HUES48 (cell line): ENCODE results near the gene DHODH.
"Not testable (repeated sequence)": the region's sequence is repeated elsewhere in the genome, so short reads cannot be mapped to it uniquely, and the experiment has no call there.

Source experiments
- H3K27ac ChIP-seq: one replicate; pipeline ENCODE4 v1.7.0; 2013; ENCODE audit warnings: low read depth, low read length, inconsistent platforms
- H3K27me3 ChIP-seq: 2 replicates; pipeline ENCODE4 v1.6.1; 2013; ENCODE audit warnings: mild to moderate bottlenecking, low read length; ENCODE audit not compliant: control insufficient read depth, insufficient read depth
- H3K36me3 ChIP-seq: 2 replicates; pipeline ENCODE4 v1.6.1; 2013; ENCODE audit warnings: low read length; ENCODE audit not compliant: control insufficient read depth, insufficient read depth
- H3K4me1 ChIP-seq: 2 replicates; pipeline ENCODE4 v1.6.1; 2013; ENCODE audit warnings: mild to moderate bottlenecking, low read length; ENCODE audit not compliant: control insufficient read depth, insufficient read depth
- H3K4me3 ChIP-seq: 2 replicates; pipeline ENCODE4 v1.5.1; 2013; ENCODE audit warnings: mild to moderate bottlenecking, low read depth, low read length
- H3K9ac ChIP-seq: 2 replicates; pipeline ENCODE4 v1.6.1; 2013; ENCODE audit warnings: mild to moderate bottlenecking, low read depth, low read length, moderate library complexity
- H3K9me3 ChIP-seq: 2 replicates; pipeline ENCODE4 v1.6.1; 2013; ENCODE audit warnings: low read length; ENCODE audit not compliant: control insufficient read depth, insufficient read depth

The DHODH gene

DNA sequence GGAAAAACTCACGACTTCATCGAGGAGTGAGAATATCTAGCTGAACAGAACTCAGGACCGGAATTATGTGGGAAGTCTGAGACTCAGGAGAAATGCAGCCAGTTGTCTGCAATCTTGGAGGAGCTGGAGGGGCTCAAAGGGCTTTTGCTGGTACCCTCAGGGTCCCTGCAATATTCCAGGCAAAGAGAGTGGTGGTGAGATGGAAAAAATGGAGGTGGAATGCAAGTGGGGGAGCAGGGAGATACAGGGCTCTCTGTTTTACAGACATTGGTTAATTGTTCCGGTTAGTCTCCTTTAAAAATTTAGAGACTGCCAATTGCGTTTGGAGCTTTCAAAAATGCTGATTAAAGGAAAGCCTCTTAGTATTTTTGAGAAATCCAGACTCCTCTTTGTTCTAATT lies 27.6 kb downstream of the DHODH start:
- no peaks in the 10 kb centered on the region for H3K36me3 ChIP-seq
- no peaks in the 10 kb centered on the region for H3K9me3 ChIP-seq
- H3K27me3 ChIP-seq, result no peaks in the 10 kb centered on the region
- H3K27ac ChIP-seq, result no peak overlapping the region
- H3K4me3 ChIP-seq, result no peak overlapping the region
- H3K4me1 ChIP-seq, result peaks cover 12% of the 10 kb centered on the region
- no peak overlapping the region for H3K9ac ChIP-seq

DNA sequence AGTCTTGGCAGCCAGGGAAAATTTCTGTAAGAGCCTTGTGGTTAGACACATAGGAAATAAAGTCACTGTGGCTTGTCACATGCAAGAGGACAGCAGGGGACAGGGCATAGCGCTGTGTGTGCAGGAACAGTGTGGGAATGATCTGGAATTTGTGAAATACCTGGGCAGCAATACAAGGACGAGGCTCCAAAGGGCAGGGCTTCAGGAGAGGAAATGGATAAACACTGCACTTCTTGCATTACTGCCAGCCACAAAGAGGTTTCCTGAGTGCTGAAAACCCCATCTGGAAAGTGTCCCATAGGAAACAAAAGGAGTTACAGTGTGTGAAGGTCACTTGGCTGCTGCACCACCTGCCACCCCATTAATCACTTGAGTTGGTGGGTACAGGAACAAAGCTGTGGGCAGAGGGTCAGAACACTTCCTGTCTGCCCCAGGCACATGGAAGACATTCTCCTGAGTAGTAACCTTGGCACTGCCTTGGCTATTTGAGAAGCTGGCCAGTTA lies 33.7 kb downstream of the DHODH start:
- Histone ChIP-seq H3K9ac (no peak overlapping the region), H3K9me3 (no peaks in the 10 kb centered on the region), H3K36me3 (no peaks in the 10 kb centered on the region), H3K27ac (no peak overlapping the region), H3K4me1 (no peaks in the 10 kb centered on the region), H3K27me3 (no peaks in the 10 kb centered on the region), H3K4me3 (no peak overlapping the region)

GRCh38 chr16:72043058-72043457 lies 34.5 kb downstream of the DHODH start:
- Histone ChIP-seq H3K36me3 (no peaks in the 10 kb centered on the region), H3K9ac (no peak overlapping the region), H3K27ac (no peak overlapping the region), H3K27me3 (no peaks in the 10 kb centered on the region), H3K4me1 (no peaks in the 10 kb centered on the region), H3K9me3 (no peaks in the 10 kb centered on the region), H3K4me3 (no peak overlapping the region)

GRCh38 chr16:72043539-72043938 lies 35.0 kb downstream of the DHODH start:
- H3K4me1 ChIP-seq, result no peaks in the 10 kb centered on the region
- H3K4me3 ChIP-seq, result no peak overlapping the region
- no peak overlapping the region for H3K27ac ChIP-seq
- no peaks in the 10 kb centered on the region for H3K36me3 ChIP-seq
- no peaks in the 10 kb centered on the region for H3K9me3 ChIP-seq
- H3K9ac ChIP-seq, result no peak overlapping the region
- no peaks in the 10 kb centered on the region for H3K27me3 ChIP-seq

GRCh38 chr16:72044296-72044695 lies 35.8 kb downstream of the DHODH start:
- H3K27me3 ChIP-seq, result no peaks in the 10 kb centered on the region

DNA sequence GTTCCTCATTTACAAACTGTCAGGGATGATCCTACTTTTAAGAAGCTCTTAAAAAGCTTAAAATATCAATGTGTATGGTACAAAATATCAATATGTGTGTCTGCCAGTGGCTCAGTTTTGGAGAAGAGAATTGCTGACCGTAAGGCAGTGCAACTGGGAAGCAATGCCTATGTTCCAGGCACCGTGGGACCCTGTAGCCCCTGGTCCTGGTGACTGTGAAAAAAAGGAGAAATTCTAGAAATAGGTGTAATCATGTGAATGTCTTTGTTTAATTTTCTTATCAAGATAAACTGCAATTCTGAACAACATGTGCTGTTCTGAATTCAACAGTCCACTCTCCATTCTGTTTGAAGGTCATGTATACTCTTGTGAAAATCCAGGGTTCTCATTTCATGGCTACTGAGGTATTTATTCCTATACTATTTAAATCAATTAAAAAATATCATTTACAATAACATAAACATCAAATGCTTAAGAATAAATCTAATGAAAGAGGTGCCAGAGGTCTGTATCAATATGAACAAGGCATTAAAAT lies 36.3 kb downstream of the DHODH start:
- no peaks in the 10 kb centered on the region for H3K9me3 ChIP-seq
- no peak overlapping the region for H3K4me3 ChIP-seq
- no peak overlapping the region for H3K9ac ChIP-seq
- H3K27me3 ChIP-seq, result no peaks in the 10 kb centered on the region
- H3K36me3 ChIP-seq, result no peaks in the 10 kb centered on the region
- H3K4me1 ChIP-seq, result no peaks in the 10 kb centered on the region
- no peak overlapping the region for H3K27ac ChIP-seq

More at GRCh38 chr16:72044296-72044695, 35.8 kb downstream of the DHODH start:
- Histone ChIP-seq H3K36me3 (no peaks in the 10 kb centered on the region), H3K9ac (no peak overlapping the region), H3K4me3 (no peak overlapping the region), H3K4me1 (no peaks in the 10 kb centered on the region), H3K9me3 (no peaks in the 10 kb centered on the region), H3K27ac (no peak overlapping the region)

GRCh38 chr16:72049110-72049509 lies 40.6 kb downstream of the DHODH start:
- Histone ChIP-seq H3K4me3 (no peak overlapping the region), H3K36me3 (no peaks in the 10 kb centered on the region), H3K9ac (no peak overlapping the region), H3K9me3 (no peaks in the 10 kb centered on the region), H3K27ac (no peak overlapping the region), H3K27me3 (no peaks in the 10 kb centered on the region), H3K4me1 (no peaks in the 10 kb centered on the region)

- Histone ChIP-seq H3K27ac (no peak overlapping the region), H3K9ac (no peak overlapping the region), H3K36me3 (no peaks in the 10 kb centered on the region), H3K4me1 (no peaks in the 10 kb centered on the region), H3K4me3 (no peak overlapping the region), H3K9me3 (no peaks in the 10 kb centered on the region), H3K27me3 (no peaks in the 10 kb centered on the region)
Observed at GRCh38 chr16:72050769-72051464, 42.4 kb downstream of the DHODH start.

DNA sequence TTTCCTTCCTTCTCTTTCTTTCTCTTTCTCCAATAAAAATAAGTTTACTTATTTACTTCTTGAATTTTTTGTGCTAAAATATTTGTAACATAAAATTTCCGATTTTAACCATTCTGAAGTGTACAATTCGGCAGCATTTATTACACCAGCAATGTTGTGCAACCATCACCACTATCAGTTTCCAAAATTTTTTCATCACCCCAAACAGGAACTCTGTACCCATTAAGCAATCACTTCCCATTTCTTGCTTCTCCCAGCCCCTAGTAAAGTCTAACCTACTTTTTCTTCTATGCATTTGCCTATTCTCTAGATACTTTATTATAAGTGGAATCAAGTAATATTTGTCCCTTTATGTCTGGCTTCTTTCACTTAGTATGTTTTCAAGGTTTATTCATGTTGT lies 43.3 kb downstream of the DHODH start:
- Histone ChIP-seq H3K27me3 (no peaks in the 10 kb centered on the region), H3K9ac (no peak overlapping the region), H3K4me1 (no peaks in the 10 kb centered on the region), H3K4me3 (no peak overlapping the region), H3K9me3 (no peaks in the 10 kb centered on the region), H3K36me3 (no peaks in the 10 kb centered on the region), H3K27ac (no peak overlapping the region)

DNA sequence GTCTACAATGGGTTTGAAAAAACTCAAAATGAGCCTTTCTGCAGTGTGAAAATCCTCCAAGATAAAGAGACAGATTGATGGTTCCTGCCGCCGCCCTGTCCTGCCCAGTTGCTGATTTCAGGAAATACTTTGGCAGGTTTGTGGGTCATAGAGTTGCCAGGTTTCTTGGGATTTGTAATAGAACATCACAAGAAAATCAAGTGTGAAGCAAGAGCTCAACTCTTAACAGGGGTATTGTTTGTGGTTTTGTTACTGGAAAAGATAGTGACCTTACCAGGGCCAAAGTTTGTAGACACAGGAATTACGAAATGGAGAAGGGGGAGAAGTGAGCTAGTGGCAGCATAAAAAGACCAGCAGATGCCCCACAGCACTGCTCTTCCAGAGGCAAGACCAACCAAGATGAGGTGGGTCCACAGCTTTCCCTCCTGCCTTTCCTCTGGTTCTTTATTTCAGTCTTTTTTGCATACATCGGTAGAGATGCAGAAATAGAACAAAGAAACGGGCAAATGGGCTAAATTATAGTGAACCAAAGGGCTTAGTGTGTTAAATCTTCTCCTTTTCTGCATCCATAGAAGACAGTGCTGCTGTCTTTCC lies 45.8 kb downstream of the DHODH start, which contains the start of gene HP:
Gene HP (plus strand): TSS at position 252 of the 594 bp plus-strand sequence. CDS start 148 bp downstream, at position 400.
- H3K27me3 ChIP-seq, H3K4me1 ChIP-seq, H3K9ac ChIP-seq, H3K9me3 ChIP-seq, H3K36me3 ChIP-seq, H3K4me3 ChIP-seq, H3K27ac ChIP-seq: not testable (repeated sequence)

GRCh38 chr16:72055911-72056310 lies 47.4 kb downstream of the DHODH start:
- no peak overlapping the region for H3K9ac ChIP-seq
- no peaks in the 10 kb centered on the region for H3K36me3 ChIP-seq
- no peak overlapping the region for H3K27ac ChIP-seq
- no peaks in the 10 kb centered on the region for H3K9me3 ChIP-seq
- no peaks in the 10 kb centered on the region for H3K4me1 ChIP-seq
- no peak overlapping the region for H3K4me3 ChIP-seq
- H3K27me3 ChIP-seq, result no peaks in the 10 kb centered on the region
